H9 (cell line): ENCODE data around the gene MKRN1. TPM values are rescaled to one million over a fixed set of nuclear protein-coding genes. Genes with fewer than 3 reads are reported as not detected.

Experiments used
- DNase-seq: peaks from one replicate; pipeline ENCODE4 v3.0.0-alpha.2; 2017
- H2AFZ ChIP-seq: one replicate; pipeline ENCODE4 v1.6.1; 2013; ENCODE audit warnings: mild to moderate bottlenecking, low read length, control low read depth, moderate library complexity
- H2AK5ac ChIP-seq: 2 replicates; pipeline ENCODE4 v1.6.1; 2013; ENCODE audit warnings: low read length, control low read depth, mixed read lengths; ENCODE audit not compliant: insufficient read length
- H2BK120ac ChIP-seq: one replicate; pipeline ENCODE4 v1.6.1; 2013; ENCODE audit warnings: low read depth, mild to moderate bottlenecking, low read length, control low read depth, inconsistent platforms; ENCODE audit not compliant: poor library complexity, severe bottlenecking
- H2BK12ac ChIP-seq: 2 replicates; pipeline ENCODE4 v1.6.1; 2013; ENCODE audit warnings: low read length, control low read depth, mixed read lengths, low read depth; ENCODE audit not compliant: insufficient read length
- H2BK15ac ChIP-seq: 2 replicates; pipeline ENCODE4 v1.6.1; 2013; ENCODE audit warnings: low read depth, low read length, control low read depth
- H2BK20ac ChIP-seq: one replicate; pipeline ENCODE4 v1.6.1; 2013; ENCODE audit warnings: low read depth, mild to moderate bottlenecking, low read length, control low read depth, inconsistent platforms; ENCODE audit not compliant: poor library complexity, severe bottlenecking
- H2BK5ac ChIP-seq: 2 replicates; pipeline ENCODE4 v1.6.1; 2013; ENCODE audit warnings: low read length, control low read depth, mixed read lengths; ENCODE audit not compliant: insufficient read length
- H3K14ac ChIP-seq: 2 replicates; pipeline ENCODE4 v1.6.1; 2013; ENCODE audit warnings: low read length, control low read depth; ENCODE audit not compliant: insufficient read depth
- H3K18ac ChIP-seq: 2 replicates; pipeline ENCODE4 v1.6.1; 2013; ENCODE audit warnings: low read depth, mild to moderate bottlenecking, mixed read lengths, low read length, control low read depth; ENCODE audit not compliant: insufficient read length
- H3K23ac ChIP-seq: 2 replicates; pipeline ENCODE4 v1.6.1; 2013; ENCODE audit warnings: low read length, control low read depth, mixed read lengths, low read depth; ENCODE audit not compliant: insufficient read length
- H3K23me2 ChIP-seq: 2 replicates; pipeline ENCODE4 v1.6.1; 2013; ENCODE audit warnings: low read depth, mild to moderate bottlenecking, mixed read lengths, low read length, control low read depth; ENCODE audit not compliant: insufficient read length, poor library complexity, severe bottlenecking
- H3K27ac ChIP-seq: 2 replicates; pipeline ENCODE4 v1.5.1; 2013; ENCODE audit warnings: low read length, control low read depth, mixed read lengths, low read depth; ENCODE audit not compliant: insufficient read length
- H3K27me3 ChIP-seq: 2 replicates; pipeline ENCODE4 v1.6.1; 2013; ENCODE audit warnings: low read length, control low read depth, inconsistent platforms; ENCODE audit not compliant: insufficient read depth
- H3K4ac ChIP-seq: 2 replicates; pipeline ENCODE4 v1.6.1; 2013; ENCODE audit warnings: low read depth, mild to moderate bottlenecking, control low read depth, inconsistent platforms, low read length, moderate library complexity
- H3K4me1 ChIP-seq: 2 replicates; pipeline ENCODE4 v1.6.1; 2013; ENCODE audit warnings: low read length, control low read depth, inconsistent platforms; ENCODE audit not compliant: insufficient read depth
- H3K4me2 ChIP-seq: 2 replicates; pipeline ENCODE4 v1.6.1; 2013; ENCODE audit warnings: low read length, control low read depth, mixed read lengths; ENCODE audit not compliant: insufficient read length, insufficient read depth
- H3K56ac ChIP-seq: 2 replicates; pipeline ENCODE4 v1.6.1; 2013; ENCODE audit warnings: low read depth, mild to moderate bottlenecking, mixed read lengths, low read length, control low read depth; ENCODE audit not compliant: insufficient read length
- H3K79me1 ChIP-seq: 2 replicates; pipeline ENCODE4 v1.6.1; 2013; ENCODE audit warnings: low read depth, mild to moderate bottlenecking, moderate library complexity, low read length, control low read depth, inconsistent platforms; ENCODE audit not compliant: insufficient read depth, poor library complexity, severe bottlenecking
- H3K79me2 ChIP-seq: 2 replicates; pipeline ENCODE4 v1.6.1; 2013; ENCODE audit warnings: low read length, control low read depth, inconsistent platforms; ENCODE audit not compliant: insufficient read depth
- H3K9ac ChIP-seq: 2 replicates; pipeline ENCODE4 v1.6.1; 2013; ENCODE audit warnings: low read length, control low read depth, mixed read lengths; ENCODE audit not compliant: insufficient read length; ENCODE audit errors: extremely low read depth
- H3K9me3 ChIP-seq: one replicate; pipeline ENCODE4 v1.6.1; 2013; ENCODE audit warnings: low read depth, low read length, inconsistent platforms; ENCODE audit not compliant: control insufficient read depth
- H3T11ph ChIP-seq: one replicate; pipeline ENCODE4 v1.6.1; 2013; ENCODE audit warnings: mild to moderate bottlenecking, low read length, control low read depth, inconsistent platforms
- H4K20me1 ChIP-seq: one replicate; pipeline ENCODE4 v1.6.1; 2013; ENCODE audit not compliant: control insufficient read depth, insufficient read length, insufficient read depth
- H4K5ac ChIP-seq: 2 replicates; pipeline ENCODE4 v1.6.1; 2013; ENCODE audit warnings: low read depth, mild to moderate bottlenecking, mixed read lengths, low read length, control low read depth; ENCODE audit not compliant: insufficient read length
- H4K8ac ChIP-seq: replicated peaks from 2 replicates; pipeline ENCODE4 v1.6.1; 2013; ENCODE audit warnings: low read length, control low read depth, mixed read lengths, low read depth; ENCODE audit not compliant: insufficient read length
- H4K91ac ChIP-seq: 2 replicates; pipeline ENCODE4 v1.6.1; 2013; ENCODE audit warnings: low read depth, mild to moderate bottlenecking, moderate library complexity, mixed read lengths, low read length, control low read depth; ENCODE audit not compliant: insufficient read length
- H3K27ac Mint-ChIP-seq, 3 experiments: 2 replicates in 2 of 3; 3 replicates in 1 of 3; pipeline ENCODE4 v1.8.0; 2020 to 2021; ENCODE audit warnings: mixed read lengths in 3 of 3, mild to moderate bottlenecking in 1 of 3, moderate library complexity in 1 of 3
- H3K27me3 Mint-ChIP-seq: 2 replicates; pipeline ENCODE4 v1.8.0; 2021; ENCODE audit warnings: low read depth, mild to moderate bottlenecking, moderate library complexity, mixed read lengths
- H3K36me3 Mint-ChIP-seq, 3 experiments: 2 replicates in 2 of 3; 3 replicates in 1 of 3; pipeline ENCODE4 v1.8.0; 2020 to 2021; ENCODE audit warnings: low read depth in 3 of 3, mixed read lengths in 3 of 3; ENCODE audit not compliant: insufficient read depth in 1 of 3
- H3K4me1 Mint-ChIP-seq, 2 experiments: 2 replicates each; pipeline ENCODE4 v1.8.0; 2020; ENCODE audit warnings: mixed read lengths in 2 of 2
- H3K4me3 Mint-ChIP-seq, 2 experiments: 2 replicates in 1 of 2; 3 replicates in 1 of 2; pipeline ENCODE4 v1.8.0; 2020 to 2021; ENCODE audit warnings: mild to moderate bottlenecking in 2 of 2, mixed read lengths in 2 of 2, moderate library complexity in 1 of 2
- H3K9me3 Mint-ChIP-seq, 2 experiments: 2 replicates in 1 of 2; 3 replicates in 1 of 2; pipeline ENCODE4 v1.8.0; 2020; ENCODE audit warnings: mild to moderate bottlenecking in 2 of 2, mixed read lengths in 2 of 2, moderate library complexity in 1 of 2
- WGBS: extraction: QIAGEN DNeasy Blood & Tissue Kit; methylation state at CpG from one replicate; pipeline ENCODE4 v1.1.7; 2013; ENCODE audit warnings: missing lambda C conversion rate, low lambda C conversion rate, mixed read lengths; ENCODE audit not compliant: insufficient read length; ENCODE audit errors: extremely low coverage; 5-methylcytosine and 5-hydroxymethylcytosine counted together
- total RNA-seq: library from RNA; stranded (reverse); gene quantifications from 2 replicates; pipeline ENCODE4 v1.2.1, GENCODE V29; 2021
- TF ChIP-seq, protein P1 (sequence below): fragments of 200-600 bp; sonication (generic); conservative IDR thresholded peaks from 3 replicates; pipeline ENCODE4 v1.8.0; 2021; ENCODE audit warnings: antibody characterized with exemption, mild to moderate bottlenecking

MKRN1 gene
- total RNA-seq, 1 experiment from 2014 or later: 106 TPM

GRCh38 chr7:140456551-140457051 is 22.7 kb downstream of the MKRN1 start:
- H3K4me2 ChIP-seq: no peak overlapping the region
- H3K23ac ChIP-seq: no peak overlapping the region
- H3K79me2 ChIP-seq: no peaks in the 10 kb centered on the region
- H4K5ac ChIP-seq: no peak overlapping the region
- no peak overlapping the region for H2BK120ac ChIP-seq
- H3K56ac ChIP-seq: no peak overlapping the region
- peak overlapping the region; percentile 31 for H3K27ac ChIP-seq
- H3K4ac ChIP-seq: no peak overlapping the region
- peak overlapping the region; percentile 78 to 98 (median 94); a peak in 6 of 7 replicates for H3K27ac Mint-ChIP-seq
- no peak overlapping the region for H2BK20ac ChIP-seq
- H3K36me3 Mint-ChIP-seq: peaks cover 47 to 76% (median 75%) of the 10 kb centered on the region in 3 experiments
- H3K9me3 Mint-ChIP-seq: no peaks in the 10 kb centered on the region
- no peaks in the 10 kb centered on the region for H3K9me3 ChIP-seq
- H3K4me1 Mint-ChIP-seq: peaks cover 73% of the 10 kb centered on the region in 2 experiments
- H4K8ac ChIP-seq: no peak overlapping the region
- no peak overlapping the region for H4K91ac ChIP-seq
- peak overlapping the region; percentile 13 to 21; a peak in 2 of 5 replicates for H3K4me3 Mint-ChIP-seq
- H2AFZ ChIP-seq: no peak overlapping the region
- H3K23me2 ChIP-seq: no peaks in the 10 kb centered on the region
- H2BK12ac ChIP-seq: no peak overlapping the region
- H2BK15ac ChIP-seq: no peak overlapping the region
- peaks cover 2% of the 10 kb centered on the region for H3K79me1 ChIP-seq
- H3K27me3 Mint-ChIP-seq: no peaks in the 10 kb centered on the region
- no peaks in the 10 kb centered on the region for H4K20me1 ChIP-seq
- H3K18ac ChIP-seq: no peak overlapping the region
- no peak for DNase-seq
- no peak overlapping the region for H2BK5ac ChIP-seq
- TF ChIP-seq, protein P1, sequence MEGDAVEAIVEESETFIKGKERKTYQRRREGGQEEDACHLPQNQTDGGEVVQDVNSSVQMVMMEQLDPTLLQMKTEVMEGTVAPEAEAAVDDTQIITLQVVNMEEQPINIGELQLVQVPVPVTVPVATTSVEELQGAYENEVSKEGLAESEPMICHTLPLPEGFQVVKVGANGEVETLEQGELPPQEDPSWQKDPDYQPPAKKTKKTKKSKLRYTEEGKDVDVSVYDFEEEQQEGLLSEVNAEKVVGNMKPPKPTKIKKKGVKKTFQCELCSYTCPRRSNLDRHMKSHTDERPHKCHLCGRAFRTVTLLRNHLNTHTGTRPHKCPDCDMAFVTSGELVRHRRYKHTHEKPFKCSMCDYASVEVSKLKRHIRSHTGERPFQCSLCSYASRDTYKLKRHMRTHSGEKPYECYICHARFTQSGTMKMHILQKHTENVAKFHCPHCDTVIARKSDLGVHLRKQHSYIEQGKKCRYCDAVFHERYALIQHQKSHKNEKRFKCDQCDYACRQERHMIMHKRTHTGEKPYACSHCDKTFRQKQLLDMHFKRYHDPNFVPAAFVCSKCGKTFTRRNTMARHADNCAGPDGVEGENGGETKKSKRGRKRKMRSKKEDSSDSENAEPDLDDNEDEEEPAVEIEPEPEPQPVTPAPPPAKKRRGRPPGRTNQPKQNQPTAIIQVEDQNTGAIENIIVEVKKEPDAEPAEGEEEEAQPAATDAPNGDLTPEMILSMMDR: no peak
- no peak overlapping the region for H2AK5ac ChIP-seq
- H3K27me3 ChIP-seq: no peaks in the 10 kb centered on the region
- no peak overlapping the region for H3K14ac ChIP-seq
- peaks cover 23% of the 10 kb centered on the region for H3K4me1 ChIP-seq
- WGBS: no CpG with 5 or more reads among the region's 9 CpGs
- H3K9ac ChIP-seq: no peak overlapping the region
- no peak overlapping the region for H3T11ph ChIP-seq
